Right renal pelvis (tissue), 4 donors: ENCODE results near the gene ZNF770. TPM values are rescaled to one million over a fixed set of nuclear protein-coding genes. Genes with fewer than 3 reads are reported as not detected.
A peak's percentile ranks its signal among the peaks of the same experiment; 100 is the strongest.
"Not testable (repeated sequence)": the region's sequence is repeated elsewhere in the genome, so short reads cannot be mapped to it uniquely, and the experiment has no call there.

ENCODE experiments used
- DNase-seq, 4 donors: peaks; one replicate each; pipeline ENCODE4 v3.0.0-alpha.2; 2013; ENCODE audit warnings: low read depth in 4 of 4, low spot score in 3 of 4, missing footprints in 1 of 4
- polyA plus RNA-seq, 4 donors: library from polyadenylated mRNA; unstranded; fragments of 120-200 nt; gene quantifications; one replicate each; pipeline ENCODE4 v1.2.1, GENCODE V29; 2013; ENCODE audit not compliant: insufficient read length in 4 of 4

The ZNF770 gene
- polyA plus RNA-seq, 4 donors = 56.0 to 76.4 (median 75.1) TPM

GRCh38 chr15:34976743-34977142 lies 11.3 kb downstream of the ZNF770 start:
- no peak for DNase-seq

GRCh38 chr15:34976073-34976472 lies 12.0 kb downstream of the ZNF770 start:
- no peak for DNase-seq

DNA sequence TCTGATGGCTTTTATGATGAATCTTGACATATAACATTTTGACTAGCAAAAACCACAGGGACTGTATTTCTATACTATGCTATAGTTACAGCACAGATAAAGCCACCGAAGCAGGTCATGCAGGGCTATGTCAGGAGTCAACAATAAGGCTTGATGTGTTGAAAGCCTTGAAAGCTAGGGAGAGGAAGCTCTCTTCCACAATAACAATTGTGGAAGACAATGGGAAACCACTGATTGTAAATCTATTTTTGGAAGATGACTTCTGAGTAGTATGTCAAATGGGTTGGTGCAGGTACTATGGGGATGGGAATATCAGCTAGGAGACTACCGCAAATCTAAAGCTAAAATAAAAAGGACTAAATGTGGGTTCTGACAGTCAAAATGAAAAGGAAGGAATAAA lies 14.6 kb downstream of the ZNF770 start:
- DNase-seq = no peak

GRCh38 chr15:34970098-34970643 lies 17.9 kb downstream of the ZNF770 start:
- DNase-seq = not testable (repeated sequence)

DNA sequence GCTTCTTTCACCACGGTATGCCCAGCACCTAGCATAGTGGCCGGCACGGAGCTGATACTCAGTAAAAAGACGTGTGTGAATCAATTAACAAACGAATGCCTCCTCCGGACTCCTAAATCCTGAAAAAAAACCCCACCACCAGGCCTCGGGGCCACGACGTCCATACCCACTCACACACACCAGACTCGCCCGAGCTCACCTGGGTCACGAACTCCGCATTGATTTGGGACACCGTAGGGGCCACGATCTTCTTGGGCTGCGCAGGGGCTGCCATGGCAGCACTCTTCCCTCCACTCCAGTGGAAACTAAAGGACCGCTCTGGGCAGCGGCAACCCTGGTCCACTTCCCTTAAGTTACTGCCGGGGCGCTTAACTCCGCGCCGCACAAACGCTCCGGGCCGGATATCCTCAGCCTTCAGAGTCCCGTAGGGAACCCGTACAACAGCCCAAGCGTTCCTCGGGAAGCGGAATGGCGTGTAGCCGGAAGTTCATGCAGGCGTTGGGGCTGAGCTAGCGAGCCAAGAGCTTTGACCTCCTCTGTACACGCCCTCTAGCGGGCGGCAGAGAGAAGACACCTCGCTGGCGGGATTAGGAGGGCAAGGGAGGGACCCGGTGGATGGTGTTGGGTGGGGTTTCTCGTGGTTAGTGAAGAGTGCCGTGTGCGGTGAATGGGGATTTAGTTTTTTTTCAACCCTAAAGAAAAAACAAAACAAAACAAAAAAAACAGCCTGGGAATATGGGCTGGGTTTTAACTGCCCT lies 18.6 kb downstream of the ZNF770 start, which contains the start of gene AQR:
Gene AQR (minus strand): TSS at position 403 of the 758 bp plus-strand sequence. CDS start 129 bp downstream, at position 274.
- peak; percentile 83 to 94 (median 91) for DNase-seq

DNA sequence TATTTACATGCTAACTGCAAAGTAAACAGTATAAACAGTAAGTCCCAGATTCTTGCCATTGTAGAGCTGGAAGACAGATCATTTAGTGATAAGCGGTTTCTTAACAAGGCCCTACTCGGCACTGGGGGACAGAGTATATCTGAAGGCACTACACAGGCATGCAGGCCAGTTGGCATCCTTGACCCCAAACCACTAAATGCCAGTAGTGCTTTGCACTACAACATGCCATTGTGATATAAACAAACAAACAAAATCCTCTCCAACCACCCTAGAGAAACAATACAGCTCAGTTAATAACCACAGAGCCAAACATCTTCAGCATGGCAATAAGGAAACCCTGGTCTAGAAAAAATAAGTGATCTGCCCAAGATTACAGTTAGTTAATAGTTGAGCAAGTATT lies 23.8 kb downstream of the ZNF770 start:
- no peak for DNase-seq

- DNase-seq = no peak
These were observed 34.2 kb downstream of the ZNF770 start for GRCh38 chr15:34953851-34954250.

GRCh38 chr15:34952481-34952880 lies 35.6 kb downstream of the ZNF770 start:
- no peak for DNase-seq

DNA sequence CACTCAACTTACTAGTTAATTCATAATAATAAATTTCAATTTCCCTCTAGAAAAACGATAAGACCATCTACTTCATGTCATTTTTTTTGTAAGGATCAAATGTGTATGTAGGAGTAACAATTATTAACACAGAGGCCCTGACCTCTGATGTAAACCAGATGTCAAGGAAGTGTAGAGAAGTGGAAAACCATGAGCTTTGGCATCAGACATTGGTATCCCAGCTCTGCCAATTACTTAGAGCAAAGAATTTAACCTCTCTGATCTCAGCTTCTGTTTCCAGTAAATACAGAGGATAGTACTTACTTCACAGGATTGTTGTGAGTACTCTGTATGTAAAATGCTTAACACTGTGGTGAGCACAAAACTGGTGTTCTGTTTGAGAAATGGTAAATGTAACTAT lies 36.1 kb downstream of the ZNF770 start:
- DNase-seq = no peak

- DNase-seq = no peak
These were observed 43.2 kb downstream of the ZNF770 start for GRCh38 chr15:34944936-34945335.

- no peak for DNase-seq
These were observed 44.4 kb downstream of the ZNF770 start for GRCh38 chr15:34943711-34944110.

- not testable (repeated sequence) for DNase-seq
These were observed 44.8 kb downstream of the ZNF770 start for GRCh38 chr15:34943264-34943663.

- DNase-seq = peak in 2 of 4 donors; percentile 13 to 17
These were observed 45.7 kb downstream of the ZNF770 start for GRCh38 chr15:34942363-34942762.

DNA sequence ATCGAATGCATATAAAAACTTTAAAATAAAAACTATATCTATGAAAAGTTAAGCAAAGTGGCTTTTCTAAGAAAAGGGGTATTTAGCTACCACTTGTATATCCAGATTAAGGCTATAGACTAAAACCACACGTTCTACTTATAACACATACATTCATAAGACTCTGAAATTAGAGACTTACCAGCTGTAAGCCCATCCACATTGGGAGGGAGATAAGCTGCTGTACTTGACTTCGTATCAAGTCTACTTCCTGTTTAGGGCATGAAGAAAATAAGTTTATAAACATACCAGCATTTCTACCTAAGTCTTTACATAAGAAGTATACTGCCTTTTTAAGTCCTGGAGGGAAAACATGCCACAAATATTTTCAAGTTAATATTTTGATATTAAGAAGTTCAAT lies 46.3 kb downstream of the ZNF770 start:
- no peak for DNase-seq

GRCh38 chr15:34941185-34941698 lies 46.8 kb downstream of the ZNF770 start:
- no peak for DNase-seq

GRCh38 chr15:34933432-34933975 lies 54.6 kb downstream of the ZNF770 start:
- no peak for DNase-seq

GRCh38 chr15:34928349-34928748 lies 59.7 kb downstream of the ZNF770 start:
- not testable (repeated sequence) for DNase-seq

Other genes starting within 250 kb of the ZNF770 start
- under 1 TPM in 2 of 4 donors, not detected in 2; 0.06 TPM for gene GJD2, start 233.3 kb downstream of the ZNF770 start, polyA plus RNA-seq
- 1 to 10 TPM; 1.1 to 2.0 (median 1.5) TPM for gene ACTC1, start 192.7 kb downstream of the ZNF770 start, polyA plus RNA-seq
- gene AQR, start 18.5 kb downstream of the ZNF770 start, polyA plus RNA-seq = 10 to 100 TPM; 38.7 to 50.1 (median 46.4) TPM
- under 1 TPM in 3 of 4 donors, not detected in 1; 0.16 to 0.29 (median 0.21) TPM for gene NANOGP8, start 97.0 kb upstream of the ZNF770 start, polyA plus RNA-seq